T1000 (cell line): ENCODE results near the gene GNAL.

Experiments used
- DNase-seq: peaks from one replicate; lab custom pipeline; 2025; ENCODE audit warnings: mixed read lengths; lab: John Stamatoyannopoulos, UW

GNAL gene

GRCh38 chr18:11726556-11726955 lies 37.5 kb downstream of the GNAL start:
- DNase-seq, result no peak

GRCh38 chr18:11728249-11728648 lies 39.2 kb downstream of the GNAL start:
- DNase-seq, result no peak

- DNase-seq, result no peak
Observed at GRCh38 chr18:11729556-11729955, 40.5 kb downstream of the GNAL start.

- DNase-seq, result peak; percentile 9
Observed at GRCh38 chr18:11733031-11733430, 44.0 kb downstream of the GNAL start.

- DNase-seq, result no peak
Observed at GRCh38 chr18:11736656-11737055, 47.6 kb downstream of the GNAL start.

- DNase-seq, result no peak
Observed at GRCh38 chr18:11739893-11740292, 50.8 kb downstream of the GNAL start.

GRCh38 chr18:11740461-11740860 lies 51.4 kb downstream of the GNAL start:
- no peak for DNase-seq

- DNase-seq, result no peak
Observed at GRCh38 chr18:11741505-11742145, 52.6 kb downstream of the GNAL start.

GRCh38 chr18:11745521-11745920 lies 56.5 kb downstream of the GNAL start:
- DNase-seq, result no peak

GRCh38 chr18:11747286-11747685 lies 58.2 kb downstream of the GNAL start:
- DNase-seq, result no peak

- DNase-seq, result no peak
Observed at GRCh38 chr18:11747731-11748130, 58.7 kb downstream of the GNAL start.

GRCh38 chr18:11749305-11749704 lies 60.2 kb downstream of the GNAL start:
- no peak for DNase-seq

GRCh38 chr18:11750171-11750570 lies 61.1 kb downstream of the GNAL start:
- no peak for DNase-seq

- no peak for DNase-seq
Observed at GRCh38 chr18:11750581-11751310, 61.7 kb downstream of the GNAL start.

- DNase-seq, result no peak
Observed at GRCh38 chr18:11751341-11752115, 62.5 kb downstream of the GNAL start.

GRCh38 chr18:11752116-11752911 lies 63.2 kb downstream of the GNAL start:
- peak; percentile 24 for DNase-seq

GRCh38 chr18:11754979-11755378 lies 65.9 kb downstream of the GNAL start:
- DNase-seq, result no peak

- no peak for DNase-seq
Observed at GRCh38 chr18:11757084-11757590, 68.1 kb downstream of the GNAL start.

- no peak for DNase-seq
Observed at GRCh38 chr18:11759456-11759855, 70.4 kb downstream of the GNAL start.

GRCh38 chr18:11760498-11761167 lies 71.6 kb downstream of the GNAL start:
- DNase-seq, result no peak

- no peak for DNase-seq
Observed at GRCh38 chr18:11761553-11761952, 72.5 kb downstream of the GNAL start.
